Activated CD4-positive, alpha-beta T cell treated with anti-CD3 and anti-CD28 coated beads, Interleukin-2, amount 10 ng/mL, durations not matched to agents 7 days and 5 days (primary cell): ENCODE data around the gene HCN3. TPM values are rescaled to one million over a fixed set of nuclear protein-coding genes. Genes with fewer than 3 reads are reported as not detected.
"Not testable (repeated sequence)": the region's sequence is repeated elsewhere in the genome, so short reads cannot be mapped to it uniquely, and the experiment has no call there.

Experiments
- CTCF ChIA-PET: fragments of 350-600 bp; sonication (Branson Sonifier 250); formaldehyde crosslinking; loops from one replicate; lab custom pipeline; 2021; ENCODE audit warnings: antibody characterized with exemption; lab: Charles Lee
- POLR2A ChIA-PET: fragments of 350-600 bp; sonication (Branson Sonifier 250); formaldehyde crosslinking; loops from one replicate; lab custom pipeline; 2021; ENCODE audit warnings: antibody characterized with exemption; lab: Charles Lee
- DNase-seq: peaks from one replicate; pipeline ENCODE4 v3.0.0-alpha.2; 2020
- H3K27ac Mint-ChIP-seq: one replicate; pipeline ENCODE4 v1.8.0; 2021; ENCODE audit warnings: mild to moderate bottlenecking, moderate library complexity, mixed read lengths
- H3K27me3 Mint-ChIP-seq: one replicate; pipeline ENCODE4 v1.8.0; 2021; ENCODE audit warnings: mixed read lengths
- H3K36me3 Mint-ChIP-seq: one replicate; pipeline ENCODE4 v1.8.0; 2021; ENCODE audit warnings: low read depth, mixed read lengths
- H3K4me1 Mint-ChIP-seq: one replicate; pipeline ENCODE4 v1.8.0; 2021; ENCODE audit warnings: mixed read lengths
- H3K4me3 Mint-ChIP-seq: one replicate; pipeline ENCODE4 v1.8.0; 2021; ENCODE audit warnings: mild to moderate bottlenecking, moderate library complexity, mixed read lengths
- H3K9me3 Mint-ChIP-seq: one replicate; pipeline ENCODE4 v1.8.0; 2021; ENCODE audit warnings: mixed read lengths
- total RNA-seq, 2 experiments: library from RNA; stranded (reverse); gene quantifications; one replicate each; pipeline ENCODE4 v1.2.3, GENCODE V29; 2021

Gene HCN3
- total RNA-seq, 2 experiments from 2014 or later, result 2.5 to 3.4 TPM

GRCh38 chr1:155273343-155274245 is 3.7 kb upstream of the HCN3 start, which contains the start of gene CLK2:
CLK2 (minus strand) TSS chr1:155273504; CDS start chr1:155270977, 2,527 bp downstream.
- peaks cover 52% of the 10 kb centered on the region for H3K4me1 Mint-ChIP-seq
- H3K4me3 Mint-ChIP-seq, result peak within 1 kb of the TSS; percentile 80
- H3K9me3 Mint-ChIP-seq, result no peaks in the 10 kb centered on the region
- peak; percentile 96 for DNase-seq
- POLR2A ChIA-PET, result interaction anchor here (0.5 kb wide), 1 partner anchor 290 kb away, joined by 4 read pairs; no protein-coding TSS in a partner anchor
- CTCF ChIA-PET, result interaction anchor here (0.5 to 7.7 kb wide), 7 partner anchors 12 to 324 kb away, joined by 3 to 48 read pairs (median 4); partner anchors contain the start of genes KRTCAP2 and SCAMP3
- peak within 1 kb of the TSS; percentile 86 for H3K27ac Mint-ChIP-seq
- peaks cover 3% of the 10 kb centered on the region for H3K27me3 Mint-ChIP-seq
- H3K36me3 Mint-ChIP-seq, result peaks cover 31% of the 10 kb centered on the region

GRCh38 chr1:155277902-155278688 is 832 bp downstream of the HCN3 start:
- POLR2A ChIA-PET, result no interaction called here
- H3K27me3 Mint-ChIP-seq, result peaks cover 4% of the 10 kb centered on the region

GRCh38 chr1:155278689-155279160 is 1.5 kb downstream of the HCN3 start:
- no peak for DNase-seq
- Mint-ChIP-seq H3K36me3 (no peaks in the 10 kb centered on the region), H3K27ac (no peak overlapping the region), H3K4me1 (peaks cover 27% of the 10 kb centered on the region), H3K9me3 (no peaks in the 10 kb centered on the region), H3K4me3 (no peak overlapping the region), H3K27me3 (peaks cover 4% of the 10 kb centered on the region)
- ChIA-PET POLR2A (no interaction called here), CTCF (interaction anchor here (0.6 to 1.7 kb wide), 9 partner anchors 12 to 434 kb away, joined by 3 to 6 read pairs (median 3); partner anchors contain the start of genes FDPS and RUSC1)

More at GRCh38 chr1:155277902-155278688, 832 bp downstream of the HCN3 start:
- Mint-ChIP-seq H3K4me3 (peak overlapping the region; percentile 71), H3K9me3 (no peaks in the 10 kb centered on the region), H3K36me3 (no peaks in the 10 kb centered on the region), H3K4me1 (peaks cover 32% of the 10 kb centered on the region), H3K27ac (no peak overlapping the region)
- CTCF ChIA-PET, result interaction anchor here (0.6 to 1.7 kb wide), 6 partner anchors 12 to 44 kb away, joined by 3 to 6 read pairs (median 4); partner anchors contain the start of genes FDPS and RUSC1
- DNase-seq, result peak; percentile 77

DNA sequence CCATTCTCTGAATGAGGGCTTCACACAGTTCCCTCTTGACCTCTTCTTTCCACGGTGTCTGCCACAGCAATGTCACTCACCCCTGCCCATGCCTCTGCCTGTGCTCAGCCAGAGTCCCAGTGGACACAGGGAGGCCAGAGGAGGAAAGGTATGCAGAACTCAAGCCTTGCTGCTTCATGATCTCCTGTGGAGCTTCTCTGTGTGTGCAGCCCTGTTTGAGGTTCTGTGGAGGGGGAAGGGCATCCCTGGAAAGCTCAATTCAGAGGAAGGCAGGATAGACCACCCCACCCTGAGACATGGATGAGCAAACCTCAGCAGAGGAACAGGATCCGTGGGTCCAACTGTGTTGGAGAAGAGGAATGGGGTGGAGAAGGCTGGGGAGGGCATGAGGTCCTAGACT is 2.0 kb downstream of the HCN3 start:
- H3K27ac Mint-ChIP-seq, result no peak overlapping the region
- no peaks in the 10 kb centered on the region for H3K36me3 Mint-ChIP-seq
- peaks cover 4% of the 10 kb centered on the region for H3K27me3 Mint-ChIP-seq
- ChIA-PET CTCF (interaction anchor here (0.6 to 1.7 kb wide), 5 partner anchors 13 to 434 kb away, joined by 3 to 6 read pairs (median 5); no protein-coding TSS in a partner anchor), POLR2A (no interaction called here)
- peaks cover 24% of the 10 kb centered on the region for H3K4me1 Mint-ChIP-seq
- H3K4me3 Mint-ChIP-seq, result no peak overlapping the region
- DNase-seq, result no peak
- no peaks in the 10 kb centered on the region for H3K9me3 Mint-ChIP-seq

- POLR2A ChIA-PET, result no interaction called here
- H3K4me3 Mint-ChIP-seq, result no peak overlapping the region
- CTCF ChIA-PET, result interaction anchor here (0.8 to 1.4 kb wide), 3 partner anchors 10 to 759 kb away, joined by 3 read pairs; no protein-coding TSS in a partner anchor
Observed at GRCh38 chr1:155282488-155283091, 5.3 kb downstream of the HCN3 start.

DNA sequence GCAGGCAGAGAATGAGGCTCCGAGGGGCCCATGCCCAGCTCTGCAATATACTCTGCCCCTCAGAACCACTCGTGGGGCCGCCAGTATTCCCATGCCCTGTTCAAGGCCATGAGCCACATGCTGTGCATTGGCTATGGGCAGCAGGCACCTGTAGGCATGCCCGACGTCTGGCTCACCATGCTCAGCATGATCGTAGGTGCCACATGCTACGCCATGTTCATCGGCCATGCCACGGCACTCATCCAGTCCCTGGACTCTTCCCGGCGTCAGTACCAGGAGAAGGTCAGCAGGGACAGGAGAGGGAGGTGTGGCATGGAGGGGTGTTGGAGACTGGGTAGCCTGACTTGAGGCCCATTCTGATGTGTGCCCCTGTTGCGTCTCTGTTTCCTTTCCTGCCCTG is 7.2 kb downstream of the HCN3 start:
- POLR2A ChIA-PET, result interaction anchor here (0.6 kb wide), 1 partner anchor 302 kb away, joined by 5 read pairs; no protein-coding TSS in a partner anchor
- H3K27me3 Mint-ChIP-seq, result no peaks in the 10 kb centered on the region
- no peak for DNase-seq

More at GRCh38 chr1:155282488-155283091, 5.3 kb downstream of the HCN3 start:
- H3K27me3 Mint-ChIP-seq, result peaks cover 4% of the 10 kb centered on the region
- no peaks in the 10 kb centered on the region for H3K36me3 Mint-ChIP-seq
- H3K27ac Mint-ChIP-seq, result no peak overlapping the region
- peaks cover 8% of the 10 kb centered on the region for H3K4me1 Mint-ChIP-seq
- no peaks in the 10 kb centered on the region for H3K9me3 Mint-ChIP-seq
- DNase-seq, result no peak

DNA sequence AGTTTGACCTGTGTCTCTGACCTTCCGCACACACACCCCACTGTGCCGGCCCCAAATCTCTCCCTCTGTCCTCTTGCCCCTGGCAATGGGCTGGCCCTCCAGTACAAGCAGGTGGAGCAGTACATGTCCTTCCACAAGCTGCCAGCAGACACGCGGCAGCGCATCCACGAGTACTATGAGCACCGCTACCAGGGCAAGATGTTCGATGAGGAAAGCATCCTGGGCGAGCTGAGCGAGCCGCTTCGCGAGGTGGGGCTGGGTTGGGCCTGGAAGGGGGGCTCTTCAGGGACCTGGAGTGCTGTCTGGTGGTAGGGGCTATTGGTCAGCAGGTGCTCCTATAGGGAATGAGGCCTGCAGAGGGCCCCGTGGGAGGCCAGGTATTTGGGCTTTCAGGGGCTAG is 7.8 kb downstream of the HCN3 start:
- no peaks in the 10 kb centered on the region for H3K9me3 Mint-ChIP-seq
- H3K27me3 Mint-ChIP-seq, result no peaks in the 10 kb centered on the region
- H3K36me3 Mint-ChIP-seq, result no peaks in the 10 kb centered on the region
- H3K27ac Mint-ChIP-seq, result no peak overlapping the region
- H3K4me1 Mint-ChIP-seq, result no peaks in the 10 kb centered on the region
- ChIA-PET CTCF (interaction anchor here (1.6 kb wide), 1 partner anchor 39 kb away, joined by 4 read pairs; no protein-coding TSS in a partner anchor), POLR2A (no interaction called here)
- H3K4me3 Mint-ChIP-seq, result no peak overlapping the region
- no peak for DNase-seq

More for the DNA sequence above, 7.2 kb downstream of the HCN3 start:
- no peaks in the 10 kb centered on the region for H3K4me1 Mint-ChIP-seq
- no peaks in the 10 kb centered on the region for H3K9me3 Mint-ChIP-seq
- H3K27ac Mint-ChIP-seq, result no peak overlapping the region
- no peak overlapping the region for H3K4me3 Mint-ChIP-seq
- no peaks in the 10 kb centered on the region for H3K36me3 Mint-ChIP-seq
- CTCF ChIA-PET, result interaction anchor here (1.6 kb wide), 1 partner anchor 39 kb away, joined by 4 read pairs; no protein-coding TSS in a partner anchor

DNA sequence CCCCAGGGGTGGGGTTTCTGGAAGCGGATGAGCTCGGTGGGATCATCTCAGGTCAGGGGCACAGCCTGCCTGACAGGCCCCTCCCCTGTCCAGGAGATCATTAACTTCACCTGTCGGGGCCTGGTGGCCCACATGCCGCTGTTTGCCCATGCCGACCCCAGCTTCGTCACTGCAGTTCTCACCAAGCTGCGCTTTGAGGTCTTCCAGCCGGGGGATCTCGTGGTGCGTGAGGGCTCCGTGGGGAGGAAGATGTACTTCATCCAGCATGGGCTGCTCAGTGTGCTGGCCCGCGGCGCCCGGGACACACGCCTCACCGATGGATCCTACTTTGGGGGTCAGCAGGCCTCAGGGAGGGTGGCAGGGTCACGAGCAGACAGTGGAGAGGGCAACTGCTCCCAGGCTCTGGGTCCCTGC is 8.4 kb downstream of the HCN3 start:
- ChIA-PET POLR2A (no interaction called here), CTCF (interaction anchor here (1.1 to 1.6 kb wide), 2 partner anchors 22 to 38 kb away, joined by 3 to 4 read pairs; no protein-coding TSS in a partner anchor)
- no peaks in the 10 kb centered on the region for H3K4me1 Mint-ChIP-seq
- no peaks in the 10 kb centered on the region for H3K27me3 Mint-ChIP-seq
- no peaks in the 10 kb centered on the region for H3K36me3 Mint-ChIP-seq
- H3K27ac Mint-ChIP-seq, result no peak overlapping the region
- no peak overlapping the region for H3K4me3 Mint-ChIP-seq
- no peak for DNase-seq
- no peaks in the 10 kb centered on the region for H3K9me3 Mint-ChIP-seq

DNA sequence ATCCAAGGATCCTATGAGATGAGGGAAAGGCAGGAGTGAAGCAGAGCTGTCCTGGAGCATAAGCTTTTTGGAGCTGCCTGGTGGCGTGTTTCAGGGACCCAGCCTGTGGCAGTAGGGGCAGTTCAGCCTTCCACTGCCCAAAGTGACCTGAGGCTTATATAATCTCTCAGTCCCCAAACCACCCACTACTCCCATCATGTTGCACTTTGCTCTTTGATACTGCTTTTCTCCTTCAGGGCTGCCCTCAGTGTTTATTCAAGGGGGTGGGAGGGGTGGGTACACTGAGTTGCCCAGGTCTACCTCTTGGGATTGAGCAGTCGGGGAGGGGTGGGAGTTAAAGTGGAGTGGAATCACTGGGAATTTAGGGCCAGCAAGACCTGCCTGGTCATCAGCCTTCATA is 9.3 kb downstream of the HCN3 start:
- ChIA-PET CTCF (interaction anchor here (1.1 kb wide), 1 partner anchor 21 kb away, joined by 3 read pairs; no protein-coding TSS in a partner anchor), POLR2A (no interaction called here)
- no peaks in the 10 kb centered on the region for H3K4me1 Mint-ChIP-seq
- H3K36me3 Mint-ChIP-seq, result no peaks in the 10 kb centered on the region
- no peak for DNase-seq
- no peak overlapping the region for H3K4me3 Mint-ChIP-seq
- no peaks in the 10 kb centered on the region for H3K9me3 Mint-ChIP-seq
- no peak overlapping the region for H3K27ac Mint-ChIP-seq
- H3K27me3 Mint-ChIP-seq, result no peaks in the 10 kb centered on the region

DNA sequence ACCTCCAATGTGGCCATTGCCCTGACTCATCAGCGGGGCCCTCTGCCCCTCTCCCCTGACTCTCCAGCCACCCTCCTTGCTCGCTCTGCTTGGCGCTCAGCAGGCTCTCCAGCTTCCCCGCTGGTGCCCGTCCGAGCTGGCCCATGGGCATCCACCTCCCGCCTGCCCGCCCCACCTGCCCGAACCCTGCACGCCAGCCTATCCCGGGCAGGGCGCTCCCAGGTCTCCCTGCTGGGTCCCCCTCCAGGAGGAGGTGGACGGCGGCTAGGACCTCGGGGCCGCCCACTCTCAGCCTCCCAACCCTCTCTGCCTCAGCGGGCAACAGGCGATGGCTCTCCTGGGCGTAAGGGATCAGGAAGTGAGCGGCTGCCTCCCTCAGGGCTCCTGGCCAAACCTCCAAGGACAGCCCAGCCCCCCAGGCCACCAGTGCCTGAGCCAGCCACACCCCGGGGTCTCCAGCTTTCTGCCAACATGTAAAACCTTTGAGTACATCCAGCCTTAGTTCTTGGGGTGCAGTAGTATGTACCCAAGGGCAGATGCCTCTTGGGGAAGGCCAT is 10.8 kb downstream of the HCN3 start:
- no peaks in the 10 kb centered on the region for H3K36me3 Mint-ChIP-seq
- no peak overlapping the region for H3K4me3 Mint-ChIP-seq
- peaks cover 1% of the 10 kb centered on the region for H3K27me3 Mint-ChIP-seq
- no peak overlapping the region for H3K27ac Mint-ChIP-seq
- CTCF ChIA-PET, result interaction anchor here (0.9 to 2.2 kb wide), 3 partner anchors 11 to 38 kb away, joined by 3 to 6 read pairs (median 3); partner anchors contain the start of gene HCN3
- no peak for DNase-seq
- POLR2A ChIA-PET, result no interaction called here
- H3K9me3 Mint-ChIP-seq, result no peaks in the 10 kb centered on the region
- no peaks in the 10 kb centered on the region for H3K4me1 Mint-ChIP-seq

GRCh38 chr1:155291006-155291405 is 13.7 kb downstream of the HCN3 start:
- DNase-seq, H3K36me3 Mint-ChIP-seq, POLR2A ChIA-PET, H3K9me3 Mint-ChIP-seq, H3K4me3 Mint-ChIP-seq, H3K4me1 Mint-ChIP-seq, H3K27ac Mint-ChIP-seq: not testable (repeated sequence)
- H3K27me3 Mint-ChIP-seq, result peaks cover 22% of the 10 kb centered on the region
- CTCF ChIA-PET, result interaction anchor here (1.5 kb wide), 1 partner anchor 10 kb away, joined by 5 read pairs; the partner anchor contains the start of gene PKLR
